HEK293 (cell line): ENCODE data around the gene SLC28A1.

Source experiments
- CTCF ChIA-PET: fragments of 350-600 bp; formaldehyde crosslinking; extraction: SDS; loops from one replicate; lab custom pipeline; 2021; ENCODE audit warnings: antibody characterized with exemption; lab: Yijun Ruan, JAX
- POLR2A ChIA-PET: fragments of 300-600 bp; formaldehyde crosslinking; extraction: SDS; loops from one replicate; lab custom pipeline; 2020; ENCODE audit warnings: antibody characterized with exemption, inconsistent platforms; lab: Yijun Ruan, JAX
- H3K27ac ChIP-seq: fragments of 200-500 bp; sonication (Bioruptor generic); 2 replicates; pipeline ENCODE4 v1.5.1; 2014; ENCODE audit warnings: low read depth, low read length, control low read depth, inconsistent platforms; ENCODE audit errors: extremely low read depth
- H3K36me3 ChIP-seq, 2 experiments: fragments of 200-500 bp in 1 of 2; sonication (Bioruptor generic) in 1 of 2; 1 replicate in 1 of 2; 2 replicates in 1 of 2; pipeline ENCODE4 v1.5.1; 2014 to 2017; ENCODE audit warnings: inconsistent platforms in 2 of 2, low read length in 2 of 2; ENCODE audit not compliant: control insufficient read depth in 2 of 2, insufficient read depth in 1 of 2
- H3K4me1 ChIP-seq: fragments of 200-500 bp; sonication (Bioruptor generic); 2 replicates; pipeline ENCODE4 v1.5.1; 2014; ENCODE audit warnings: mild to moderate bottlenecking, low read length, inconsistent platforms; ENCODE audit not compliant: control insufficient read depth, insufficient read depth
- H3K4me3 ChIP-seq: 2 replicates; pipeline ENCODE4 v1.5.1; 2011; ENCODE audit warnings: low read depth, mild to moderate bottlenecking, control low read depth, low read length, moderate library complexity
- H3K9me3 ChIP-seq: fragments of 200-500 bp; sonication (Bioruptor generic); 2 replicates; pipeline ENCODE4 v1.5.1; 2014; ENCODE audit warnings: low read depth, low read length, inconsistent platforms; ENCODE audit not compliant: control insufficient read depth, insufficient read depth
- GLI4 ChIP-seq: fragments of 450-650 bp; formaldehyde crosslinking; IDR thresholded peaks from 2 replicates; pipeline ENCODE4 v1.5.1; 2016; ENCODE audit warnings: missing biosample characterization, missing genetic modification characterization
- GLIS2 ChIP-seq: fragments of 450-650 bp; formaldehyde crosslinking; IDR thresholded peaks from 2 replicates; pipeline ENCODE4 v1.5.1; 2016; ENCODE audit warnings: missing biosample characterization, missing genetic modification characterization
- KLF16 ChIP-seq: fragments of 450-650 bp; formaldehyde crosslinking; IDR thresholded peaks from 2 replicates; pipeline ENCODE4 v1.5.1; 2017; ENCODE audit warnings: missing biosample characterization, missing genetic modification characterization
- KLF17 ChIP-seq: fragments of 450-650 bp; formaldehyde crosslinking; IDR thresholded peaks from 2 replicates; pipeline ENCODE4 v1.5.1; 2016; ENCODE audit warnings: missing biosample characterization, missing genetic modification characterization
- OSR2 ChIP-seq: fragments of 450-650 bp; formaldehyde crosslinking; IDR thresholded peaks from 2 replicates; pipeline ENCODE4 v1.5.1; 2016; ENCODE audit warnings: missing biosample characterization, missing genetic modification characterization
- YY2 ChIP-seq: fragments of 450-650 bp; formaldehyde crosslinking; IDR thresholded peaks from 2 replicates; pipeline ENCODE4 v1.5.1; 2016; ENCODE audit warnings: missing biosample characterization, missing genetic modification characterization
- ZBTB48 ChIP-seq: fragments of 450-650 bp; formaldehyde crosslinking; IDR thresholded peaks from 2 replicates; pipeline ENCODE4 v1.5.1; 2016; ENCODE audit warnings: missing biosample characterization, missing genetic modification characterization
- ZIC2 ChIP-seq: fragments of 450-650 bp; formaldehyde crosslinking; IDR thresholded peaks from 2 replicates; pipeline ENCODE4 v1.5.1; 2016; ENCODE audit warnings: missing biosample characterization, missing genetic modification characterization
- ZNF133 ChIP-seq: fragments of 450-650 bp; formaldehyde crosslinking; IDR thresholded peaks from 2 replicates; pipeline ENCODE4 v1.5.1; 2016; ENCODE audit warnings: missing biosample characterization, missing genetic modification characterization
- ZNF16 ChIP-seq: fragments of 450-650 bp; formaldehyde crosslinking; IDR thresholded peaks from 2 replicates; pipeline ENCODE4 v1.5.1; 2016; ENCODE audit warnings: low read depth, missing biosample characterization, missing genetic modification characterization
- ZNF335 ChIP-seq: fragments of 450-650 bp; formaldehyde crosslinking; conservative IDR thresholded peaks from 2 replicates; pipeline ENCODE4 v1.5.1; 2016; ENCODE audit warnings: missing biosample characterization, missing genetic modification characterization
- ZNF341 ChIP-seq: fragments of 450-650 bp; formaldehyde crosslinking; IDR thresholded peaks from 2 replicates; pipeline ENCODE4; 2016; ENCODE audit warnings: low read depth, missing biosample characterization, missing genetic modification characterization
- ZNF48 ChIP-seq: fragments of 450-650 bp; formaldehyde crosslinking; IDR thresholded peaks from 2 replicates; pipeline ENCODE4 v1.5.1; 2016; ENCODE audit warnings: missing biosample characterization, missing genetic modification characterization
- ZNF530 ChIP-seq: fragments of 450-650 bp; formaldehyde crosslinking; IDR thresholded peaks from 2 replicates; pipeline ENCODE4 v1.5.1; 2016; ENCODE audit warnings: low read depth, missing biosample characterization, missing genetic modification characterization
- ZNF555 ChIP-seq: fragments of 450-650 bp; formaldehyde crosslinking; conservative IDR thresholded peaks from 2 replicates; pipeline ENCODE4 v1.5.1; 2017; ENCODE audit warnings: missing biosample characterization, mild to moderate bottlenecking, missing genetic modification characterization, inconsistent platforms
- ZNF621 ChIP-seq: fragments of 450-650 bp; formaldehyde crosslinking; IDR thresholded peaks from 2 replicates; pipeline ENCODE4 v1.5.1; 2017; ENCODE audit warnings: missing biosample characterization, missing genetic modification characterization
- ZNF645 ChIP-seq: fragments of 450-650 bp; formaldehyde crosslinking; IDR thresholded peaks from 2 replicates; pipeline ENCODE4; 2016; ENCODE audit warnings: missing biosample characterization, missing genetic modification characterization
- ZNF658 ChIP-seq: fragments of 450-650 bp; formaldehyde crosslinking; IDR thresholded peaks from 2 replicates; pipeline ENCODE4; 2016; ENCODE audit warnings: missing biosample characterization, missing genetic modification characterization
- ZNF701 ChIP-seq: fragments of 450-650 bp; formaldehyde crosslinking; IDR thresholded peaks from 2 replicates; pipeline ENCODE4 v1.5.1; 2016; ENCODE audit warnings: missing biosample characterization, missing genetic modification characterization
- ZNF792 ChIP-seq: fragments of 450-650 bp; formaldehyde crosslinking; IDR thresholded peaks from 2 replicates; pipeline ENCODE4 v1.5.1; 2016; ENCODE audit warnings: missing biosample characterization, missing genetic modification characterization
- ZNF830 ChIP-seq: fragments of 450-650 bp; IDR thresholded peaks from 2 replicates; pipeline ENCODE4 v1.5.0; 2018; ENCODE audit warnings: missing biosample characterization, missing genetic modification characterization, low read depth, mild to moderate bottlenecking, moderate library complexity
- TF ChIP-seq, protein P1 (sequence below): fragments of 450-650 bp; formaldehyde crosslinking; IDR thresholded peaks from 2 replicates; pipeline ENCODE4 v1.5.1; 2017; ENCODE audit warnings: missing biosample characterization, missing genetic modification characterization

SLC28A1 gene

DNA sequence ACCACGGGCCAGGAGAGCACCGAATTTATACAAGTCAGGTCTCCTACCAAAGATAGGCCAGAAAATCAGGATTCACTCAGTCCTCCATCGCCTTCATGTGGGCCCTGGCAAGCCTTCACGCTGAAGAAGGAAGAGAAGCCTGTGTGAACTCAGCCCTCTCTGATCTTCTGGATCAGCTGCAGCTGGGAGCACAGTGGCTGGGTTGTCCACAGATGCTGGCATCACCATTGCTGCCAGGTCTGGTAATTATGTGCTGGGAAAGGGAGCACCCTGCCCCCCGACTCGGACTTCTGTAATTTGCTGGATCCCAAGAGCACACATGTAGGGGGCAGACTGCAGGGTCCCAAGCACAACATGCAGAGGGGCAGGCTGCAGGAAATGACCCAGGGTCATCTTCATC is 84.8 kb downstream of the SLC28A1 start (continued):
- TF ChIP-seq ZNF555 (tag by site-specific recombination): no peak
- TF ChIP-seq, protein P1, sequence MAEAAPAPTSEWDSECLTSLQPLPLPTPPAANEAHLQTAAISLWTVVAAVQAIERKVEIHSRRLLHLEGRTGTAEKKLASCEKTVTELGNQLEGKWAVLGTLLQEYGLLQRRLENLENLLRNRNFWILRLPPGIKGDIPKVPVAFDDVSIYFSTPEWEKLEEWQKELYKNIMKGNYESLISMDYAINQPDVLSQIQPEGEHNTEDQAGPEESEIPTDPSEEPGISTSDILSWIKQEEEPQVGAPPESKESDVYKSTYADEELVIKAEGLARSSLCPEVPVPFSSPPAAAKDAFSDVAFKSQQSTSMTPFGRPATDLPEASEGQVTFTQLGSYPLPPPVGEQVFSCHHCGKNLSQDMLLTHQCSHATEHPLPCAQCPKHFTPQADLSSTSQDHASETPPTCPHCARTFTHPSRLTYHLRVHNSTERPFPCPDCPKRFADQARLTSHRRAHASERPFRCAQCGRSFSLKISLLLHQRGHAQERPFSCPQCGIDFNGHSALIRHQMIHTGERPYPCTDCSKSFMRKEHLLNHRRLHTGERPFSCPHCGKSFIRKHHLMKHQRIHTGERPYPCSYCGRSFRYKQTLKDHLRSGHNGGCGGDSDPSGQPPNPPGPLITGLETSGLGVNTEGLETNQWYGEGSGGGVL (tag by site-specific recombination): no peak

DNA sequence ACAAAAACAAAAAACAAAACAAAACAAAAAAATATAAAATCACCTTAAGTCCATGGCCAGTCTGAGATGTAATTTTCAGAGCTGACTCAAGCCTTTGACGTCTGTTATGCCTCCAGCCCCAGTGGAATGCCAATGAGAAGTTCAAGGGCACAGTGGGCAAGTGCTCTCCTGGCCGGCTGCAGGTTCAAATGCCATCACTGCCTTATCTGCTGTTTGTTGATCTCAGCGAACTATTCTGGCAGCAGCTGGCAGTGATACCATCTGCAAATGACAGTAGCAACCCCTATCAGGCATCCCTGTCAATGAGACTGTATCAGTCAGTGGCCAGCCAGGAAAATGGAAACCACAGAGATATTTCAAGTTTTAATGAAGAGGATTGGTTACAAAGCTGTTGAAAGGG is 86.4 kb downstream of the SLC28A1 start:
- ChIA-PET CTCF (interaction anchor here (0.8 to 2.5 kb wide), 3 partner anchors 16 to 198 kb away, joined by 3 to 8 read pairs (median 3); no protein-coding TSS in a partner anchor), POLR2A (no interaction called here)
- TF ChIP-seq ZNF792 (tag by site-specific recombination) (no peak), ZNF133 (tag by site-specific recombination) (peak; percentile 79), KLF17 (tag by site-specific recombination) (no peak)

GRCh38 chr15:84973492-84974460 is 89.3 kb downstream of the SLC28A1 start:
- ChIA-PET POLR2A (no interaction called here), CTCF (interaction anchor here (0.6 to 0.9 kb wide), 2 partner anchors 299 to 403 kb away, joined by 3 read pairs; no protein-coding TSS in a partner anchor)
- no peaks in the 10 kb centered on the region for H3K4me1 ChIP-seq

More for the DNA sequence above, 86.4 kb downstream of the SLC28A1 start:
- Histone ChIP-seq H3K27ac (no peak overlapping the region), H3K4me3 (no peak overlapping the region), H3K4me1 (no peaks in the 10 kb centered on the region), H3K9me3 (no peaks in the 10 kb centered on the region), H3K36me3 (no peaks in the 10 kb centered on the region)

DNA sequence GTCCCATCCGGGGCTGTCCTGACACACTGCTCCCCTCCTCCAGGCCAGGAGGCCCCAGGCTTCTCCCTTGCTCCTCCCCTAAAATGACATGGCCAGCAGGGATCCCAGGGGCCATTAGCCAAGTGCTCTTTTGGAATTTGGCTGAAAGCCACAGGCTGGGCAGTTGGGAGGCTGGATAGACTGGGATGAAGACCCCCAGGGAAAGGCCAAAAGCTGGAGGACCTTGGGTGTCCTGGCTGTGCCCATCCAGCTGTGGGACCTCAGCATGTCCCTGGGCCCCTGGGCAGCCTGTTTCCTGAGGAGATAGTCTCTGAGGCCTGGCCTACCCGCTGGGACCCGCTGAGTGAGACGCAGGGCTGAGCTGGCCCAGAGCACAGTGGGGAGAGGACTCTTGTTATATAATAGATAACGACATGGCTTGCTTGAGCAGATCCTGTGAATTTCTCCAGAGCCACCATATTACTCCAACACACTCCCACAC is 91.4 kb downstream of the SLC28A1 start:
- Histone ChIP-seq H3K4me3 (no peak overlapping the region), H3K36me3 (no peaks in the 10 kb centered on the region), H3K4me1 (no peaks in the 10 kb centered on the region), H3K9me3 (no peaks in the 10 kb centered on the region), H3K27ac (no peak overlapping the region)
- CTCF ChIA-PET: no interaction called here
- POLR2A ChIA-PET: no interaction called here
- TF ChIP-seq ZNF335 (tag by site-specific recombination): peak; percentile 60
- TF ChIP-seq GLI4: no peak
- no peak for TF ChIP-seq ZNF48
- no peak for TF ChIP-seq ZNF16
- no peak for TF ChIP-seq ZBTB48 (tag by site-specific recombination)
- peak; percentile 99 for TF ChIP-seq ZIC2
- TF ChIP-seq ZNF341 (tag by site-specific recombination): peak; percentile 36; the same call in 1 of the 2 replicates

More at GRCh38 chr15:84973492-84974460, 89.3 kb downstream of the SLC28A1 start:
- H3K9me3 ChIP-seq: no peaks in the 10 kb centered on the region
- H3K36me3 ChIP-seq: no peaks in the 10 kb centered on the region
- no peak overlapping the region for H3K27ac ChIP-seq
- TF ChIP-seq ZNF645 (tag by site-specific recombination) (no peak), YY2 (tag by site-specific recombination) (no peak), ZNF658 (no peak), KLF16 (tag by site-specific recombination) (no peak), ZNF621 (tag by site-specific recombination) (no peak), GLIS2 (tag by site-specific recombination) (no peak), ZNF701 (no peak), ZNF530 (tag by site-specific recombination) (no peak), OSR2 (no peak), ZNF830 (tag by site-specific recombination) (no peak)
- TF ChIP-seq, all 188 proteins: peak for 0
- no peak overlapping the region for H3K4me3 ChIP-seq
